Pancreas (tissue), 10 donors: ENCODE measurements around the gene GNG8. TPM values are rescaled to one million over a fixed set of nuclear protein-coding genes. Genes with fewer than 3 reads are reported as not detected.

Experiments used
- ATAC-seq, 4 donors: fragments of 200-7000 bp; cut with Tn5 transposase; one replicate each; pipeline versions ENCODE4 v1.8.0 to v1.9.1; 2020; ENCODE audit warnings: mild to moderate bottlenecking in 4 of 4, moderate library complexity in 4 of 4
- DNase-seq, 6 donors: peaks; one replicate each; pipeline ENCODE4 v3.0.0-alpha.2; 2020
- FAIRE-seq: peaks from 2 replicates; lab custom pipeline; 2012; peaks lifted over from hg19 to GRCh38; lab: Jason Lieb, UNC
- H3K27ac ChIP-seq, 4 donors: fragments of 200-600 bp; sonication (generic); 1 replicate in 3 of 4; 2 replicates in 1 of 4; pipeline versions ENCODE4 v1.5.0 to v1.8.0; 2020
- H3K27me3 ChIP-seq, 4 donors: fragments of 200-600 bp; one replicate each; pipeline ENCODE4 v1.8.0; 2021
- H3K36me3 ChIP-seq, 3 donors: fragments of 200-600 bp; sonication (generic) in 1 of 3; one replicate each; pipeline versions ENCODE4 v1.5.0 to v1.8.0; 2020 to 2021
- H3K4me1 ChIP-seq, 3 donors: fragments of 200-600 bp; one replicate each; pipeline ENCODE4 v1.8.0; 2021
- H3K4me3 ChIP-seq, 4 donors: fragments of 200-600 bp; sonication (generic) in 2 of 4; one replicate each; pipeline versions ENCODE4 v1.5.0 to v1.8.0; 2020 to 2021
- H3K9me3 ChIP-seq, 4 donors: fragments of 200-600 bp; one replicate each; pipeline ENCODE4 v1.8.0; 2021
- CTCF ChIP-seq, 4 donors: fragments of 200-600 bp; sonication (generic) in 3 of 4; IDR thresholded peaks; one replicate each; pipeline versions ENCODE4 v1.5.0 to v1.8.0; 2021; ENCODE audit warnings: antibody characterized with exemption in 4 of 4
- WGBS, 2 donors: extraction: QIAGEN DNeasy Blood & Tissue Kit; methylation state at CpG; one replicate each; pipeline ENCODE4 v1.1.7; 2013; 5-methylcytosine and 5-hydroxymethylcytosine counted together
- intact Hi-C, 3 donors: fragments of 100-400 bp; cut with DNase I; formaldehyde crosslinking; loops; one replicate each; pipeline versions ENCODE4 v1.11.1 to v1.14.2; 2022
- polyA plus RNA-seq, 2 donors: library from polyadenylated mRNA; stranded (reverse); fragments of 200-250 nt; gene quantifications; one replicate each; pipeline ENCODE4 v1.2.3, GENCODE V29; 2013
- total RNA-seq, 6 donors: library from RNA; stranded (reverse); fragmentation: NEBNext Ultra II Directional in 4 of 6; extraction: Animal tissue kit (Norgen Biotek cat#: 25700) in 4 of 6; gene quantifications; one replicate each; pipeline versions ENCODE4 v1.2.1 to v1.2.4, GENCODE V29; 2021 to 2023
- donor health status: healthy with polysubstance abuse.
- donor health status: DM: no; HTN: no; CAD: no; lungs with moderate emphysema.
- donor health status: DM: no; HTN: no; CAD: no.
- donor health status: control.
- donor health status: control.
- donor health status: Bipolar disorder and iron deficiency.
- donor health status: DM: yes; HTN: yes; CAD: no.
- donor health status: DM: no; HTN: no; CAD: no.
- donor health status: DM: no; HTN: no; CAD: no.
- donor health status: DM: yes; HTN: yes; CAD: no.

Gene GNG8
- total and polyA plus RNA-seq, 8 donors, result not detected

- FAIRE-seq (no peak), DNase-seq (peak in 1 of 6 donors; percentile 27), ATAC-seq (no peak)
- Histone ChIP-seq H3K27ac (no peak overlapping the region), H3K9me3 (no peaks in the 10 kb centered on the region), H3K4me3 (peak overlapping the region in 1 of 4 donors; percentile 18), H3K4me1 (peaks cover 8 to 16% (median 11%) of the 10 kb centered on the region in 3 donors), H3K36me3 (no peaks in the 10 kb centered on the region), H3K27me3 (no peaks in the 10 kb centered on the region)
- intact Hi-C loops, result no loop called here
- 56 to 57% methylated on average over 7 of the region's 7 CpGs for WGBS, 2 donors
- no peak for TF ChIP-seq CTCF (IDR thresholded peaks at IDR 0.05)
Measured at GRCh38 chr19:46622118-46622446, 13.9 kb downstream of the GNG8 start.

- H3K27ac ChIP-seq, result no peak overlapping the region
- ATAC-seq (no peak), DNase-seq (peak in 2 of 6 donors; percentile 43 to 60), FAIRE-seq (no peak)
- H3K27me3 ChIP-seq, result no peaks in the 10 kb centered on the region
- no peaks in the 10 kb centered on the region for H3K36me3 ChIP-seq
- H3K9me3 ChIP-seq, result no peaks in the 10 kb centered on the region
- peaks cover 13 to 22% (median 15%) of the 10 kb centered on the region in 3 donors for H3K4me1 ChIP-seq
- 67 to 68% methylated on average over 32 of the region's 32 CpGs for WGBS, 2 donors
- no peak for TF ChIP-seq CTCF (IDR thresholded peaks at IDR 0.05)
- intact Hi-C loops, result no loop called here
- peak overlapping the region in 1 of 4 donors; percentile 18 for H3K4me3 ChIP-seq
Measured at GRCh38 chr19:46621191-46622117, 14.5 kb downstream of the GNG8 start.

GRCh38 chr19:46620716-46621115 is 15.3 kb downstream of the GNG8 start:
- H3K36me3 ChIP-seq, result no peaks in the 10 kb centered on the region
- no peaks in the 10 kb centered on the region for H3K27me3 ChIP-seq
- FAIRE-seq (no peak), DNase-seq (peak in 2 of 6 donors; percentile 28 to 29), ATAC-seq (no peak)
- peaks cover 13 to 24% (median 15%) of the 10 kb centered on the region in 3 donors for H3K4me1 ChIP-seq
- H3K4me3 ChIP-seq, result no peak overlapping the region
- no peaks in the 10 kb centered on the region for H3K9me3 ChIP-seq
- H3K27ac ChIP-seq, result no peak overlapping the region
- intact Hi-C loops, result no loop called here
- 75 to 82% methylated on average over 6 of the region's 6 CpGs for WGBS, 2 donors
- no peak for TF ChIP-seq CTCF (IDR thresholded peaks at IDR 0.05)

GRCh38 chr19:46620267-46620666 is 15.7 kb downstream of the GNG8 start:
- no peak for DNase-seq
- intact Hi-C loops, result no loop called here
- Histone ChIP-seq H3K36me3 (no peaks in the 10 kb centered on the region), H3K4me1 (peaks cover 13 to 24% (median 15%) of the 10 kb centered on the region in 3 donors), H3K9me3 (no peaks in the 10 kb centered on the region), H3K27ac (no peak overlapping the region), H3K4me3 (no peak overlapping the region), H3K27me3 (no peaks in the 10 kb centered on the region)
- TF ChIP-seq CTCF (IDR thresholded peaks at IDR 0.05), result no peak
- 93 to 95% methylated on average over 3 of the region's 3 CpGs for WGBS, 2 donors
- no peak for ATAC-seq
- no peak for FAIRE-seq
